Measurements from ENCODE around the gene HDDC3.
"Not testable (repeated sequence)": the region's sequence is repeated elsewhere in the genome, so short reads cannot be mapped to it uniquely, and the experiment has no call there.

HDDC3 gene

DNA sequence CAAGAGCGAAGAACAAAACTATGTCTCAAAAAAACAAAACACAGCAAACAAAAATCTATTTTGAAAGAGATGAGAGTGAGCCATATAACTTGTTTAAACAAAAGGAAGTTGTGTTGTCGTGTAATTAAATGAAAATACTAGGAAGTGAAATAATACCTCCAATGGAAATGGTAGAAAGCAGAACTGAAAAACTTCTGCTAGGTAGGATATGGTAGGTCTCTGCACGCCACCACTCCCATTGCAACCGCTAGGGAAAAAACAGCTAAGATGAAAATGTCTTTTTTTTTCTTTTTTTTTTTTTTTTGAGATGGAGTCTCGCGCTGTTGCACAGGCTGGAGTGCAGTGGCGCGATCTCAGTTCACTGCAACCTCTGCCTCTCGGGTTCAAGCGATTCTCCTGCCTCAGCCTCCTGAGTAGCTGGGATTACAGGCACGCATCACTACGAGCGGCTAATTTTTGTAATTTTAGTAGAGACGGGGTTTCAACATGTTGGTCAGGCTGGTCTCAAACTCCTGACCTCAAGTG lies 35.2 kb downstream of the HDDC3 start:
- not testable (repeated sequence) for H3K23ac ChIP-seq (ENCODE audit: low read length in 2 of 2); H2BK12ac ChIP-seq (ENCODE audit: low read length in 2 of 2); H3K9ac ChIP-seq (ENCODE audit: low read length); H2BK5ac ChIP-seq (ENCODE audit: low read depth, low read length, poor library complexity, severe bottlenecking); H2AFZ ChIP-seq (ENCODE audit: low read depth, low read length); H2AK5ac ChIP-seq (ENCODE audit: low read length, severe bottlenecking); H3K4me1 ChIP-seq (ENCODE audit: control insufficient read depth, insufficient read depth, low read depth, low read length); H3K4ac ChIP-seq (ENCODE audit: low read depth in 1 of 2, low read length in 2 of 2); H3K4me2 ChIP-seq (ENCODE audit: low read length, poor library complexity, severe bottlenecking); H3K27ac ChIP-seq (ENCODE audit: low read length, poor library complexity, severe bottlenecking); DNase-seq; H3K9me3 ChIP-seq (ENCODE audit: control insufficient read depth, low read length); H4K91ac ChIP-seq (ENCODE audit: low read length); H3K14ac ChIP-seq (ENCODE audit: low read length in 2 of 2); H2BK15ac ChIP-seq (ENCODE audit: low read depth, poor library complexity, severe bottlenecking); H4K8ac ChIP-seq (ENCODE audit: low read length); H3K79me1 ChIP-seq (replicated peaks; ENCODE audit: low read length, poor library complexity, severe bottlenecking); H3K27me3 ChIP-seq (ENCODE audit: control insufficient read depth in 1 of 2, insufficient read depth in 1 of 2, low read length in 2 of 2); H3K18ac ChIP-seq (ENCODE audit: low read depth in 1 of 2, low read length in 2 of 2); H3K4me3 ChIP-seq (ENCODE audit: insufficient read depth in 1 of 2, low read depth in 1 of 2, low read length in 2 of 2); H2BK120ac ChIP-seq (ENCODE audit: low read depth, low read length)
- H3K36me3 ChIP-seq (ENCODE audit: control insufficient read depth in 1 of 2, insufficient read depth in 2 of 2, low read depth in 1 of 2, low read length in 2 of 2), result peaks cover 28 to 42% of the 10 kb centered on the region in 2 experiments
- WGBS, result 97% methylated on average over 13 of the region's 14 CpGs

DNA sequence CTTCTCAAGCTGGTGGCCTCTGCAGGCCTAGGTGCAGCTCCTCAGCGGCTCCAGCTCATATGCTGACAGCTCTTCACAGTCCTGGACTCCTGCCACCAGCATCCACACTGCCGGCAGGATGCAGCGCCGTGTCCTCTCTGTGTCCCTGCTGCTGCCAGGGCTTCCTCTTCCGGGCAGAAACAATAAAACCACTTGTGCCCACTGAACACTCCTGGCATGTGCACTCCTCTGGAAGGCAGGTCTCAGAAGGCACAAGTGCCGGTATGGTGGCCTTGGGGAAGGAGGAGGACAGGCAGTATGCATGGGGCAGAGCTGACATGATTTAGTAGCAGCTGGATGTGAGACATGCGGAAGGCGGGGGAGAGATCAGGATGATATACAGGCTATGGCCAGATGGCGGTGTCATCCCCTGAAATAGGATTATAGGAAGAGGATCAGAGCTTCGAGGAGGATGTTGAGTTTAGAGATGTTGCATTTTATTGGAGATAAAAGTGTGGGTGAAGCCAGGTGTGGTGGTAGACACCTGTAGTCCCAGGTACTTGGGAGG lies 36.7 kb downstream of the HDDC3 start:
- WGBS, result 91% methylated on average over 10 of the region's 10 CpGs

DNA sequence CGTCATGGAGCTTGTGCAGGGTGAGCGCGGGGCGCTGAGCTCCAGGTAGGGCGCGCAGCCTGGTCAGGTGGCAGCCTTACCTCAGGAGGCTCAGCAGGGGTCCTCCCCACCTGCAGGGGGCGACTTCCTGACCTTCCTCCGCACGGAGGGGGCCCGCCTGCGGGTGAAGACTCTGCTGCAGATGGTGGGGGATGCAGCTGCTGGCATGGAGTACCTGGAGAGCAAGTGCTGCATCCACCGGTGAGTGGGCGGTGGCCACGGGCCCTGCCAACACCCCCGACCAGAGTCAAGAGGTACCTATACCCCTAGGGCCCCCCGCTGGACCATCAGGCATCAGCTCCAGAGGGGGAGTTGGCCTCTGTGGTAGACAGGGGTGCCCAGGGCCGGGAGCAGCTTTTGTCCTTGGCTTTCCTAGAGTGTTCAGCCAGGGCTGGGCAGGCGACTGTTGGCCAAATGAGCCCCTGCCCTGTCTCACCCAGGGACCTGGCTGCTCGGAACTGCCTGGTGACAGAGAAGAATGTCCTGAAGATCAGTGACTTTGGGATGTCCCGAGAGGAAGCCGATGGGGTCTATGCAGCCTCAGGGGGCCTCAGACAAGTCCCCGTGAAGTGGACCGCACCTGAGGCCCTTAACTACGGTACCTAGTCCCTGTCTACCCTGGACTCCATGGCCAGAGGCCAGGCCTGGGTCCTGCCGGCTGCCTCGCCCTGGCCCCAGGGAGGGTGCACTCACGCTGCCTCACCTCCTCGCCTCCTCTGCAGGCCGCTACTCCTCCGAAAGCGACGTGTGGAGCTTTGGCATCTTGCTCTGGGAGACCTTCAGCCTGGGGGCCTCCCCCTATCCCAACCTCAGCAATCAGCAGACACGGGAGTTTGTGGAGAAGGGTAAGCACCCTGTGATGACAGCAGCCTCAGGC lies 38.9 kb downstream of the HDDC3 start:
- peaks cover 57 to 70% of the 10 kb centered on the region in 2 experiments for H3K36me3 ChIP-seq (ENCODE audit: control insufficient read depth in 1 of 2, insufficient read depth in 2 of 2, low read depth in 1 of 2, low read length in 2 of 2)
- no peak overlapping the region for H4K8ac ChIP-seq (ENCODE audit: low read length)
- 93% methylated on average over 33 of the region's 33 CpGs for WGBS
- H3K18ac ChIP-seq (ENCODE audit: low read depth in 1 of 2, low read length in 2 of 2), result no peak overlapping the region
- H3K4ac ChIP-seq (ENCODE audit: low read depth in 1 of 2, low read length in 2 of 2), result no peak overlapping the region
- no peak overlapping the region for H3K4me2 ChIP-seq (ENCODE audit: low read length, poor library complexity, severe bottlenecking)
- no peak overlapping the region for H2AK5ac ChIP-seq (ENCODE audit: low read length, severe bottlenecking)
- no peak overlapping the region for H2AFZ ChIP-seq (ENCODE audit: low read depth, low read length)
- H3K9me3 ChIP-seq (ENCODE audit: control insufficient read depth, low read length), result no peaks in the 10 kb centered on the region
- H2BK15ac ChIP-seq (ENCODE audit: low read depth, poor library complexity, severe bottlenecking), result no peak overlapping the region
- H3K4me1 ChIP-seq (ENCODE audit: control insufficient read depth, insufficient read depth, low read depth, low read length), result peaks cover 9% of the 10 kb centered on the region
- no peaks in the 10 kb centered on the region for H3K27me3 ChIP-seq (ENCODE audit: control insufficient read depth in 1 of 2, insufficient read depth in 1 of 2, low read length in 2 of 2)
- no peak overlapping the region for H3K27ac ChIP-seq (ENCODE audit: low read length, poor library complexity, severe bottlenecking)
- H2BK5ac ChIP-seq (ENCODE audit: low read depth, low read length, poor library complexity, severe bottlenecking), result no peak overlapping the region
- H4K91ac ChIP-seq (ENCODE audit: low read length), result no peak overlapping the region
- no peak overlapping the region for H3K14ac ChIP-seq (ENCODE audit: low read length in 2 of 2)
- H2BK12ac ChIP-seq (ENCODE audit: low read length in 2 of 2), result no peak overlapping the region
- H3K4me3 ChIP-seq (ENCODE audit: insufficient read depth in 1 of 2, low read depth in 1 of 2, low read length in 2 of 2), result no peak overlapping the region
- H3K9ac ChIP-seq (ENCODE audit: low read length), result no peak overlapping the region
- no peak overlapping the region for H2BK120ac ChIP-seq (ENCODE audit: low read depth, low read length)
- H3K79me1 ChIP-seq (replicated peaks; ENCODE audit: low read length, poor library complexity, severe bottlenecking), result peaks cover 5% of the 10 kb centered on the region
- no peak overlapping the region for H3K23ac ChIP-seq (ENCODE audit: low read length in 2 of 2)
- no peak for DNase-seq

More for the DNA sequence above, 36.7 kb downstream of the HDDC3 start:
- Histone ChIP-seq H3K36me3 (ENCODE audit: control insufficient read depth in 1 of 2, insufficient read depth in 2 of 2, low read depth in 1 of 2, low read length in 2 of 2) (peaks cover 43 to 57% of the 10 kb centered on the region in 2 experiments), H3K27me3 (ENCODE audit: control insufficient read depth in 1 of 2, insufficient read depth in 1 of 2, low read length in 2 of 2) (no peaks in the 10 kb centered on the region), H4K8ac (ENCODE audit: low read length) (no peak overlapping the region), H2BK15ac (ENCODE audit: low read depth, poor library complexity, severe bottlenecking) (peak overlapping the region; percentile 12), H2BK120ac (ENCODE audit: low read depth, low read length) (no peak overlapping the region), H3K4me2 (ENCODE audit: low read length, poor library complexity, severe bottlenecking) (no peak overlapping the region), H3K4me1 (ENCODE audit: control insufficient read depth, insufficient read depth, low read depth, low read length) (no peaks in the 10 kb centered on the region), H3K4ac (ENCODE audit: low read depth in 1 of 2, low read length in 2 of 2) (no peak overlapping the region), H3K9ac (ENCODE audit: low read length) (no peak overlapping the region), H3K23ac (ENCODE audit: low read length in 2 of 2) (no peak overlapping the region), H4K91ac (ENCODE audit: low read length) (no peak overlapping the region), H3K79me1 (replicated peaks; ENCODE audit: low read length, poor library complexity, severe bottlenecking) (peaks cover 5% of the 10 kb centered on the region), H2BK5ac (ENCODE audit: low read depth, low read length, poor library complexity, severe bottlenecking) (no peak overlapping the region), H3K18ac (ENCODE audit: low read depth in 1 of 2, low read length in 2 of 2) (no peak overlapping the region), H2AK5ac (ENCODE audit: low read length, severe bottlenecking) (no peak overlapping the region), H2BK12ac (ENCODE audit: low read length in 2 of 2) (no peak overlapping the region), H3K4me3 (ENCODE audit: insufficient read depth in 1 of 2, low read depth in 1 of 2, low read length in 2 of 2) (no peak overlapping the region), H3K27ac (ENCODE audit: low read length, poor library complexity, severe bottlenecking) (no peak overlapping the region), H3K9me3 (ENCODE audit: control insufficient read depth, low read length) (no peaks in the 10 kb centered on the region), H2AFZ (ENCODE audit: low read depth, low read length) (no peak overlapping the region), H3K14ac (ENCODE audit: low read length in 2 of 2) (no peak overlapping the region)
- peak; percentile 18 for DNase-seq

DNA sequence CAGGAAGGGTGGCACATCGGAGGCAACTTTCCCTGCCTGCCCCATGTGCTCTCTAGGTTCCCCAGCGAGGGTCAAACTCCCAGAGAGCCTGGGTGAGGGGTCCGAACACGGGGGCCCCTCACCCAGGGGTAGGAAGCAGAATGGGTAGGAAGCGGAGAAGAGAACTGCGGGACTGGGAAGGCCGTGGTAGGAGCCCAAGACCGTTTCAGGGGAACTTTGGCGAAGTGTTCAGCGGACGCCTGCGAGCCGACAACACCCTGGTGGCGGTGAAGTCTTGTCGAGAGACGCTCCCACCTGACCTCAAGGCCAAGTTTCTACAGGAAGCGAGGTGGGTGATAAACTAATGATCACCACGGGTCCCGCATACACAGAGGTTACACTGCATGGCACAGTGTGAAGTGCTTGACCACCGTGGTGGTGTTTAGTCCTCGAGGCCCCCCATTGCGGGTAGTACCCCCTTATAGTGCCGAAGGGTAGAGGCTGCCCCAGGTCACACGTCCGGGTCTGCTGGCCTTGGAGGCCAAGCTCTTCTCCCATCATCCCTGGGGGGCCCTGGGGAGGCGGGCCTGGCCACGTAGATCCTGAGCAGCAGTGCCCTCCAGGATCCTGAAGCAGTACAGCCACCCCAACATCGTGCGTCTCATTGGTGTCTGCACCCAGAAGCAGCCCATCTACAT lies 39.7 kb downstream of the HDDC3 start:
- no peak overlapping the region for H3K4me3 ChIP-seq (ENCODE audit: insufficient read depth in 1 of 2, low read depth in 1 of 2, low read length in 2 of 2)
- WGBS, result 94% methylated on average over 29 of the region's 29 CpGs

More for the DNA sequence above, 39.7 kb downstream of the HDDC3 start:
- Histone ChIP-seq H3K36me3 (ENCODE audit: control insufficient read depth in 1 of 2, insufficient read depth in 2 of 2, low read depth in 1 of 2, low read length in 2 of 2) (peaks cover 57 to 73% of the 10 kb centered on the region in 2 experiments), H2AFZ (ENCODE audit: low read depth, low read length) (no peak overlapping the region), H2BK15ac (ENCODE audit: low read depth, poor library complexity, severe bottlenecking) (no peak overlapping the region), H3K27ac (ENCODE audit: low read length, poor library complexity, severe bottlenecking) (no peak overlapping the region), H4K8ac (ENCODE audit: low read length) (no peak overlapping the region), H3K4ac (ENCODE audit: low read depth in 1 of 2, low read length in 2 of 2) (no peak overlapping the region), H3K79me1 (replicated peaks; ENCODE audit: low read length, poor library complexity, severe bottlenecking) (peaks cover 5% of the 10 kb centered on the region), H3K9me3 (ENCODE audit: control insufficient read depth, low read length) (no peaks in the 10 kb centered on the region), H3K27me3 (ENCODE audit: control insufficient read depth in 1 of 2, insufficient read depth in 1 of 2, low read length in 2 of 2) (no peaks in the 10 kb centered on the region), H2BK120ac (ENCODE audit: low read depth, low read length) (no peak overlapping the region), H3K23ac (ENCODE audit: low read length in 2 of 2) (no peak overlapping the region), H3K14ac (ENCODE audit: low read length in 2 of 2) (no peak overlapping the region), H3K4me1 (ENCODE audit: control insufficient read depth, insufficient read depth, low read depth, low read length) (peaks cover 9% of the 10 kb centered on the region), H3K9ac (ENCODE audit: low read length) (no peak overlapping the region), H3K18ac (ENCODE audit: low read depth in 1 of 2, low read length in 2 of 2) (no peak overlapping the region), H2AK5ac (ENCODE audit: low read length, severe bottlenecking) (no peak overlapping the region), H2BK12ac (ENCODE audit: low read length in 2 of 2) (no peak overlapping the region), H4K91ac (ENCODE audit: low read length) (no peak overlapping the region), H2BK5ac (ENCODE audit: low read depth, low read length, poor library complexity, severe bottlenecking) (no peak overlapping the region), H3K4me2 (ENCODE audit: low read length, poor library complexity, severe bottlenecking) (no peak overlapping the region)
- no peak for DNase-seq

All from mesenchymal stem cell (in vitro differentiated cells and primary cell).